IMR-90 (cell line): Measurements from ENCODE around the gene IL17RE. TPM values are rescaled to one million over a fixed set of nuclear protein-coding genes. Genes with fewer than 3 reads are reported as not detected.

Experiments used
- ATAC-seq: fragments of 200-7000 bp; cut with Tn5 transposase; 2 replicates; pipeline ENCODE4 v1.9.1; 2020; ENCODE audit warnings: low read depth, mild to moderate bottlenecking, moderate library complexity
- BruUV-seq: library from RNA; stranded (reverse); fragments of 400-500 nt; replicated peaks from 2 replicates; lab custom pipeline; 2021; lab: Mats Ljungman, UMichigan
- CTCF ChIA-PET: fragments of 300-600 bp; formaldehyde crosslinking; extraction: SDS; loops from one replicate; lab custom pipeline; 2021; ENCODE audit warnings: antibody characterized with exemption; lab: Yijun Ruan, JAX
- POLR2A ChIA-PET: fragments of 300-600 bp; sonication (Branson Sonifier 250); formaldehyde crosslinking; loops from one replicate; lab custom pipeline; 2022; ENCODE audit warnings: antibody characterized with exemption; ENCODE audit not compliant: unreplicated experiment; lab: Charles Lee
- DNase-seq: peaks from one replicate; pipeline ENCODE4 v3.0.0; 2013
- H2AFZ ChIP-seq: replicated peaks from 2 replicates; pipeline ENCODE3; 2013; ENCODE audit warnings: low read length, mild to moderate bottlenecking; ENCODE audit not compliant: poor library complexity
- H2AK5ac ChIP-seq: 2 replicates; pipeline ENCODE4 v1.6.1; 2013; ENCODE audit warnings: low read depth, low read length, inconsistent platforms
- H2AK9ac ChIP-seq: replicated peaks from 2 replicates; pipeline ENCODE3; 2013; ENCODE audit warnings: mild to moderate bottlenecking, low read depth, low read length, moderate library complexity; ENCODE audit not compliant: poor library complexity
- H2BK120ac ChIP-seq: 2 replicates; pipeline ENCODE4 v1.6.1; 2013; ENCODE audit warnings: low read depth, low read length, inconsistent platforms
- H2BK15ac ChIP-seq: 3 replicates; pipeline ENCODE4 v1.6.1; 2013; ENCODE audit warnings: low read depth, low read length, inconsistent platforms
- H2BK20ac ChIP-seq: 2 replicates; pipeline ENCODE4 v1.6.1; 2013; ENCODE audit warnings: low read depth, mild to moderate bottlenecking, inconsistent platforms, low read length, moderate library complexity
- H2BK5ac ChIP-seq: 2 replicates; pipeline ENCODE4 v1.6.1; 2013; ENCODE audit warnings: mild to moderate bottlenecking, low read depth, low read length, inconsistent platforms; ENCODE audit not compliant: poor library complexity, severe bottlenecking
- H3K14ac ChIP-seq: replicated peaks from 2 replicates; pipeline ENCODE4 v1.6.1; 2013; ENCODE audit warnings: low read depth, low read length, inconsistent platforms
- H3K18ac ChIP-seq: 2 replicates; pipeline ENCODE4 v1.6.1; 2013; ENCODE audit warnings: low read depth, low read length, control low read depth
- H3K23ac ChIP-seq: 2 replicates; pipeline ENCODE4 v1.6.1; 2013; ENCODE audit warnings: low read depth, low read length, inconsistent platforms
- H3K27ac ChIP-seq: 2 replicates; pipeline ENCODE4 v1.5.1; 2013; ENCODE audit warnings: mild to moderate bottlenecking, control low read depth, low read length; ENCODE audit not compliant: insufficient read depth
- H3K27me3 ChIP-seq: 2 replicates; pipeline ENCODE4 v1.6.1; 2013; ENCODE audit warnings: low read length; ENCODE audit not compliant: control insufficient read depth, insufficient read depth
- H3K36me3 ChIP-seq: 2 replicates; pipeline ENCODE4 v1.6.1; 2013; ENCODE audit warnings: low read length, mixed read lengths; ENCODE audit not compliant: control insufficient read depth, insufficient read depth
- H3K4ac ChIP-seq: 2 replicates; pipeline ENCODE4 v1.6.1; 2013; ENCODE audit warnings: low read depth, low read length, inconsistent platforms
- H3K4me1 ChIP-seq: 2 replicates; pipeline ENCODE4 v1.6.1; 2013; ENCODE audit warnings: low read length, mixed read lengths; ENCODE audit not compliant: control insufficient read depth, insufficient read depth
- H3K4me2 ChIP-seq: 2 replicates; pipeline ENCODE4 v1.6.1; 2013; ENCODE audit warnings: low read depth, mild to moderate bottlenecking, control low read depth, low read length, moderate library complexity
- H3K4me3 ChIP-seq: 2 replicates; pipeline ENCODE4 v1.5.1; 2013; ENCODE audit warnings: low read depth, mild to moderate bottlenecking, control low read depth, low read length, moderate library complexity; ENCODE audit not compliant: insufficient read depth
- H3K56ac ChIP-seq: 2 replicates; pipeline ENCODE4 v1.6.1; 2013; ENCODE audit warnings: low read length, inconsistent platforms; ENCODE audit not compliant: insufficient read depth; ENCODE audit errors: extremely low read depth
- H3K79me1 ChIP-seq, 2 experiments: 2 replicates each; pipeline ENCODE4 v1.6.1; 2013; ENCODE audit warnings: low read length in 2 of 2, inconsistent platforms in 1 of 2, low read depth in 1 of 2
- H3K9ac ChIP-seq: 2 replicates; pipeline ENCODE4 v1.6.1; 2013; ENCODE audit warnings: low read depth, low read length, control low read depth
- H3K9me1 ChIP-seq: 2 replicates; pipeline ENCODE4 v1.6.1; 2013; ENCODE audit warnings: low read length, inconsistent platforms; ENCODE audit not compliant: insufficient read depth
- H3K9me3 ChIP-seq: 2 replicates; pipeline ENCODE4 v1.6.1; 2013; ENCODE audit warnings: low read length; ENCODE audit not compliant: control insufficient read depth, insufficient read depth
- H4K20me1 ChIP-seq: 2 replicates; pipeline ENCODE4 v1.6.1; 2013; ENCODE audit warnings: low read length, inconsistent platforms; ENCODE audit not compliant: insufficient read depth
- H4K5ac ChIP-seq: 2 replicates; pipeline ENCODE4 v1.6.1; 2013; ENCODE audit warnings: mild to moderate bottlenecking, low read depth, low read length, control low read depth
- H4K8ac ChIP-seq, 2 experiments: 2 replicates each; pipeline ENCODE4 v1.6.1; 2013; ENCODE audit warnings: low read depth in 2 of 2, low read length in 2 of 2, control low read depth in 1 of 2, inconsistent platforms in 1 of 2
- H4K91ac ChIP-seq: 2 replicates; pipeline ENCODE4 v1.6.1; 2013; ENCODE audit warnings: low read depth, low read length, inconsistent platforms; ENCODE audit not compliant: insufficient read depth
- BHLHE40 ChIP-seq: fragments of 150-350 bp; IDR thresholded peaks from 2 replicates; pipeline ENCODE4 v1.6.1; 2016; ENCODE audit warnings: mild to moderate bottlenecking, low read depth, low read length
- CEBPB ChIP-seq: IDR thresholded peaks from 2 replicates; pipeline ENCODE4 v1.6.1; 2012; ENCODE audit warnings: low read depth, low read length, improper control_type of control experiment
- CHD1 ChIP-seq: IDR thresholded peaks from 2 replicates; pipeline ENCODE4 v1.6.1; 2012; ENCODE audit warnings: low read depth, low read length, improper control_type of control experiment
- FOS ChIP-seq: fragments of 150-350 bp; IDR thresholded peaks from 2 replicates; pipeline ENCODE4 v1.6.1; 2016; ENCODE audit warnings: low read depth, low read length
- MAFK ChIP-seq: IDR thresholded peaks from 2 replicates; pipeline ENCODE4 v1.6.1; 2012; ENCODE audit warnings: low read depth, low read length, improper control_type of control experiment
- MAZ ChIP-seq: IDR thresholded peaks from 2 replicates; pipeline ENCODE4 v1.6.1; 2012; ENCODE audit warnings: low read depth, mild to moderate bottlenecking, low read length, improper control_type of control experiment, moderate library complexity, borderline replicate concordance
- MXI1 ChIP-seq: IDR thresholded peaks from 2 replicates; pipeline ENCODE4 v1.6.1; 2012; ENCODE audit warnings: low read depth, mild to moderate bottlenecking, low read length, moderate library complexity, borderline replicate concordance
- NFE2L2 ChIP-seq: fragments of 150-350 bp; IDR thresholded peaks from 2 replicates; pipeline ENCODE4 v1.6.1; 2016; ENCODE audit warnings: low read depth, mild to moderate bottlenecking, low read length
- POLR2A ChIP-seq: IDR thresholded peaks from 2 replicates; pipeline ENCODE4 v1.6.1; 2012; ENCODE audit warnings: mild to moderate bottlenecking, low read depth, low read length
- RAD21 ChIP-seq: IDR thresholded peaks from 2 replicates; pipeline ENCODE4 v1.6.1; 2012; ENCODE audit warnings: low read length, improper control_type of control experiment
- RFX5 ChIP-seq: IDR thresholded peaks from 2 replicates; pipeline ENCODE4 v1.8.0; 2012; ENCODE audit warnings: low read depth, mild to moderate bottlenecking, low read length, moderate library complexity
- SMC3 ChIP-seq: fragments of 150-350 bp; IDR thresholded peaks from 2 replicates; pipeline ENCODE4 v1.6.1; 2016; ENCODE audit warnings: low read depth, mild to moderate bottlenecking, antibody characterized with exemption, low read length, moderate library complexity
- WGBS, 2 experiments: methylation state at CpG; one replicate each; pipeline versions ENCODE4 v1.1.5 to v1.1.7; 2013; ENCODE audit warnings: missing lambda C conversion rate in 2 of 2; ENCODE audit not compliant: insufficient read length in 1 of 2; ENCODE audit errors: extremely low coverage in 2 of 2; 5-methylcytosine and 5-hydroxymethylcytosine counted together
- dilution Hi-C: fragments of 300-500 bp; cut with HindIII; formaldehyde crosslinking; loops from one replicate; pipeline ENCODE4 v1.14.3; 2018; ENCODE audit warnings: low sequenced_read_pairs; ENCODE audit not compliant: unreplicated experiment
- in situ Hi-C: fragments of 300-500 bp; cut with MboI; formaldehyde crosslinking; loops from 3 replicates; pipeline ENCODE4 v1.14.3; 2019; ENCODE audit warnings: low sequenced_read_pairs, inconsistent platforms, mixed read lengths
- intact Hi-C: fragments of 100-400 bp; cut with micrococcal nuclease; formaldehyde crosslinking; loops from 2 replicates; pipeline ENCODE4 v1.10.0; 2022
- polyA plus RNA-seq, 3 experiments: library from polyadenylated mRNA; depleted of rRNA; stranded (reverse); fragments of >200 nt; gene quantifications; 2 replicates each; pipeline ENCODE4 v1.2.3, GENCODE V29; 2012; ENCODE audit warnings: low replicate concordance in 1 of 3
- total RNA-seq: library from RNA; depleted of rRNA; stranded (reverse); fragments of >200 nt; gene quantifications from 2 replicates; pipeline ENCODE4 v1.2.3, GENCODE V29; 2012
- TF ChIP-seq, protein P1 (sequence below): fragments of 150-350 bp; IDR thresholded peaks from 2 replicates; pipeline ENCODE4 v1.6.1; 2017; ENCODE audit warnings: mild to moderate bottlenecking, antibody characterized with exemption, low read length, low read depth
- TF ChIP-seq, protein P2 (sequence below): fragments of 150-350 bp; IDR thresholded peaks from 2 replicates; pipeline ENCODE4 v1.6.1; 2016; ENCODE audit warnings: low read depth, mild to moderate bottlenecking, low read length, moderate library complexity, borderline replicate concordance
- TF ChIP-seq, protein P3 (sequence below): conservative IDR thresholded peaks from 2 replicates; pipeline ENCODE4 v1.5.1; 2012; ENCODE audit warnings: mild to moderate bottlenecking, low read depth, low read length, improper control_type of control experiment

IL17RE gene
- total and polyA plus RNA-seq, 2 of the 4 experiments (the other 2 are of a cell fraction) = 0.90 to 7.2 TPM

DNA sequence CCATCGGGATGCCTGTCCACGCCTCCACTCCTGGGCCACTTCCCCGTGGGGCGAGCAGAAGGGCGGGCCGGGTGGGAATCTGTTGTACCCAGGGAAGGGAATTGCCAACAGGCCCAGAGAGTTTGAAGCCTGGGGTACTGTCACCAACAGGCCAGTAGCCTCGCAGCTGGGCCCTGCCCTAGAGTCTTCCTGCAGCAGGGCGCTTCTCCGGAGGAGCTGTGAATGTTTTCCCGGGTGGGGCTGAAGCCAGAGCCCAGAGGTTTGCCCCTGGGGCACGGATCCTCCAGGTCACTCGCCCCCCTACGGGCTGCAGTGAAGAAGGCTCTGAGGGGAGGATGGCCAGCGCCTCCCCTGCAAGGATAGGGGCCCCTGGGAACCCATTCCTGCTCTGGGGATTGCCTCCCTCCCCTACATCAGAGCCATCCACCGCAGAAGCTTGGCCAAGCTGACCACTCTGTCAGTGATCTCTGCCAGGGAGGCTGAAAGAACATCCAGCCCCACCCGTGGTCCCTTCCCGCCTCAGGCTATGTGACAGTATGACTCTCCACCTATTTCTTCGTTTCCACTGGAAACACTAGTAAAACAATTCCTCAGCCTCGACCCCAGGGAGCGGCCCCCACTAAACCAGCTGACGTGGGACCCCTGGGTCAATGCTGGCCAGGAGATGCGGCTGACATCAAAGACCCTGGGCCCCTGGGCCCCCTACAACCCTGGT lies 39.4 kb upstream of the IL17RE start:
- H3K23ac ChIP-seq = no peak overlapping the region
- ChIA-PET CTCF (no interaction called here), POLR2A (no interaction called here)
- peak overlapping the region; percentile 20; the same call in 1 of the 2 replicates for H4K5ac ChIP-seq
- H2BK5ac ChIP-seq = no peak overlapping the region
- dilution Hi-C loops = no loop called here
- no peak overlapping the region for H3K4me2 ChIP-seq
- no peak overlapping the region for H3K4ac ChIP-seq
- no peak overlapping the region for H2BK20ac ChIP-seq
- in situ Hi-C loops = no loop called here
- 0 out of 2 replicates have a peak, but pooled peaks cover 3% of the 10 kb centered on the region for H3K9me1 ChIP-seq
- no peak overlapping the region for H3K27ac ChIP-seq
- H3K56ac ChIP-seq = no peak overlapping the region
- DNase-seq (no peak), ATAC-seq (no peak)
- intact Hi-C loops = no loop called here
- H3K36me3 ChIP-seq = no peaks in the 10 kb centered on the region
- no peaks in the 10 kb centered on the region; the same call in 1 of the 2 replicates for H3K27me3 ChIP-seq
- peak overlapping the region; percentile 68; the same call in 1 of the 2 replicates for H2BK120ac ChIP-seq
- H4K20me1 ChIP-seq = no peaks in the 10 kb centered on the region
- no peak overlapping the region for H4K91ac ChIP-seq
- peak overlapping the region; percentile 92 for H2AFZ ChIP-seq
- BruUV-seq = no TSS peak
- H3K4me1 ChIP-seq = peaks cover 9% of the 10 kb centered on the region
- H3K9ac ChIP-seq = no peak overlapping the region
- H3K4me3 ChIP-seq = no peak overlapping the region
- no peaks in the 10 kb centered on the region for H3K79me1 ChIP-seq
- H3K9me3 ChIP-seq = no peaks in the 10 kb centered on the region
- peak overlapping the region; percentile 31 to 65; a peak in 2 of 4 replicates for H4K8ac ChIP-seq
- no peak overlapping the region; the same call in 2 of the 3 replicates for H2BK15ac ChIP-seq
- H3K18ac ChIP-seq = no peak overlapping the region; the same call in 1 of the 2 replicates
- 77% methylated on average over 15 of the region's 22 CpGs; no CpG with 5 or more reads in 1 of the 2 experiments for WGBS, 2 experiments
- peak overlapping the region; percentile 28; the same call in 1 of the 2 replicates for H2AK5ac ChIP-seq
- H2AK9ac ChIP-seq = no peak overlapping the region
- no peak overlapping the region for H3K14ac ChIP-seq
- TF ChIP-seq CEBPB = no peak
- TF ChIP-seq MAZ = no peak
- TF ChIP-seq SMC3 = no peak
- TF ChIP-seq FOS = no peak
- TF ChIP-seq NFE2L2 = no peak
- TF ChIP-seq RFX5 = no peak
- no peak for TF ChIP-seq POLR2A
- no peak for TF ChIP-seq RAD21
- no peak for TF ChIP-seq MAFK
- TF ChIP-seq, protein P1, sequence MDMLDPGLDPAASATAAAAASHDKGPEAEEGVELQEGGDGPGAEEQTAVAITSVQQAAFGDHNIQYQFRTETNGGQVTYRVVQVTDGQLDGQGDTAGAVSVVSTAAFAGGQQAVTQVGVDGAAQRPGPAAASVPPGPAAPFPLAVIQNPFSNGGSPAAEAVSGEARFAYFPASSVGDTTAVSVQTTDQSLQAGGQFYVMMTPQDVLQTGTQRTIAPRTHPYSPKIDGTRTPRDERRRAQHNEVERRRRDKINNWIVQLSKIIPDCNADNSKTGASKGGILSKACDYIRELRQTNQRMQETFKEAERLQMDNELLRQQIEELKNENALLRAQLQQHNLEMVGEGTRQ = no peak
- TF ChIP-seq, protein P2, sequence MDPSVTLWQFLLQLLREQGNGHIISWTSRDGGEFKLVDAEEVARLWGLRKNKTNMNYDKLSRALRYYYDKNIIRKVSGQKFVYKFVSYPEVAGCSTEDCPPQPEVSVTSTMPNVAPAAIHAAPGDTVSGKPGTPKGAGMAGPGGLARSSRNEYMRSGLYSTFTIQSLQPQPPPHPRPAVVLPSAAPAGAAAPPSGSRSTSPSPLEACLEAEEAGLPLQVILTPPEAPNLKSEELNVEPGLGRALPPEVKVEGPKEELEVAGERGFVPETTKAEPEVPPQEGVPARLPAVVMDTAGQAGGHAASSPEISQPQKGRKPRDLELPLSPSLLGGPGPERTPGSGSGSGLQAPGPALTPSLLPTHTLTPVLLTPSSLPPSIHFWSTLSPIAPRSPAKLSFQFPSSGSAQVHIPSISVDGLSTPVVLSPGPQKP = no peak
- no peak for TF ChIP-seq MXI1
- no peak for TF ChIP-seq CHD1
- TF ChIP-seq BHLHE40 = no peak
- TF ChIP-seq, protein P3, sequence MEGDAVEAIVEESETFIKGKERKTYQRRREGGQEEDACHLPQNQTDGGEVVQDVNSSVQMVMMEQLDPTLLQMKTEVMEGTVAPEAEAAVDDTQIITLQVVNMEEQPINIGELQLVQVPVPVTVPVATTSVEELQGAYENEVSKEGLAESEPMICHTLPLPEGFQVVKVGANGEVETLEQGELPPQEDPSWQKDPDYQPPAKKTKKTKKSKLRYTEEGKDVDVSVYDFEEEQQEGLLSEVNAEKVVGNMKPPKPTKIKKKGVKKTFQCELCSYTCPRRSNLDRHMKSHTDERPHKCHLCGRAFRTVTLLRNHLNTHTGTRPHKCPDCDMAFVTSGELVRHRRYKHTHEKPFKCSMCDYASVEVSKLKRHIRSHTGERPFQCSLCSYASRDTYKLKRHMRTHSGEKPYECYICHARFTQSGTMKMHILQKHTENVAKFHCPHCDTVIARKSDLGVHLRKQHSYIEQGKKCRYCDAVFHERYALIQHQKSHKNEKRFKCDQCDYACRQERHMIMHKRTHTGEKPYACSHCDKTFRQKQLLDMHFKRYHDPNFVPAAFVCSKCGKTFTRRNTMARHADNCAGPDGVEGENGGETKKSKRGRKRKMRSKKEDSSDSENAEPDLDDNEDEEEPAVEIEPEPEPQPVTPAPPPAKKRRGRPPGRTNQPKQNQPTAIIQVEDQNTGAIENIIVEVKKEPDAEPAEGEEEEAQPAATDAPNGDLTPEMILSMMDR = no peak
